GM23338 (cell line): ENCODE results near the gene PCBP3. TPM values are rescaled to one million over a fixed set of nuclear protein-coding genes. Genes with fewer than 3 reads are reported as not detected.

Experiments
- ATAC-seq: fragments of 200-7000 bp; cut with Tn5 transposase; 3 replicates; pipeline ENCODE4 v1.9.1; 2020
- DNase-seq: peaks from one replicate; pipeline ENCODE4 v3.0.0-alpha.2; 2015; ENCODE audit warnings: low spot score
- H2AFZ ChIP-seq: fragments of 200-600 bp; sonication (generic); 2 replicates; pipeline ENCODE4 v1.8.0; 2016; ENCODE audit warnings: antibody characterized with exemption, mild to moderate bottlenecking, moderate library complexity
- H3F3A ChIP-seq: fragments of 200-600 bp; sonication (generic); replicated peaks from 2 replicates; pipeline ENCODE4 v1.8.0; 2017; ENCODE audit warnings: antibody characterized with exemption, mixed run types, low read depth
- H3K27ac ChIP-seq: fragments of 200-600 bp; sonication (generic); 2 replicates; pipeline ENCODE4 v1.6.1; 2016; ENCODE audit warnings: low read depth
- H3K27me3 ChIP-seq: fragments of 200-600 bp; sonication (generic); 2 replicates; pipeline ENCODE4 v1.8.0; 2016; ENCODE audit warnings: mild to moderate bottlenecking, mixed run types, moderate library complexity; ENCODE audit not compliant: insufficient read depth
- H3K36me3 ChIP-seq: fragments of 200-600 bp; sonication (generic); 2 replicates; pipeline ENCODE4 v1.8.0; 2016; ENCODE audit warnings: mild to moderate bottlenecking; ENCODE audit not compliant: insufficient read depth
- H3K4me1 ChIP-seq: fragments of 200-600 bp; sonication (generic); 2 replicates; pipeline ENCODE4 v1.8.0; 2016; ENCODE audit warnings: mild to moderate bottlenecking, moderate library complexity; ENCODE audit not compliant: insufficient read depth
- H3K4me2 ChIP-seq: fragments of 200-600 bp; sonication (generic); 2 replicates; pipeline ENCODE4 v1.7.1; 2017; ENCODE audit warnings: mixed run types
- H3K4me3 ChIP-seq: fragments of 200-600 bp; sonication (generic); 2 replicates; pipeline ENCODE4 v1.6.1; 2016; ENCODE audit warnings: mixed run types
- H3K79me2 ChIP-seq: fragments of 200-600 bp; sonication (generic); replicated peaks from 2 replicates; pipeline ENCODE4 v1.8.0; 2017; ENCODE audit warnings: mild to moderate bottlenecking; ENCODE audit not compliant: insufficient read depth
- H3K9me2 ChIP-seq: fragments of 200-600 bp; sonication (generic); 2 replicates; pipeline ENCODE4 v1.8.0; 2017; ENCODE audit not compliant: insufficient read depth
- H4K20me1 ChIP-seq: fragments of 200-600 bp; sonication (generic); replicated peaks from 2 replicates; pipeline ENCODE4 v1.8.0; 2017; ENCODE audit warnings: mild to moderate bottlenecking; ENCODE audit not compliant: insufficient read depth
- H3K27ac Mint-ChIP-seq: 2 replicates; pipeline ENCODE4 v1.8.0; 2020; ENCODE audit warnings: inconsistent platforms, mild to moderate bottlenecking, moderate library complexity, mixed read lengths
- H3K27me3 Mint-ChIP-seq: 3 replicates; pipeline ENCODE4 v1.8.0; 2022; ENCODE audit warnings: low read depth, mild to moderate bottlenecking, moderate library complexity, mixed read lengths, inconsistent platforms; ENCODE audit not compliant: insufficient read depth, poor library complexity
- H3K36me3 Mint-ChIP-seq: 3 replicates; pipeline ENCODE4 v1.8.0; 2021; ENCODE audit warnings: low read depth, mild to moderate bottlenecking, inconsistent platforms, moderate library complexity, mixed read lengths
- H3K4me1 Mint-ChIP-seq: 3 replicates; pipeline ENCODE4 v1.8.0; 2020; ENCODE audit warnings: mild to moderate bottlenecking, inconsistent platforms, mixed read lengths
- H3K4me3 Mint-ChIP-seq: 3 replicates; pipeline ENCODE4 v1.8.0; 2021; ENCODE audit warnings: moderate library complexity, mild to moderate bottlenecking, inconsistent platforms, mixed read lengths
- H3K9me3 Mint-ChIP-seq: 3 replicates; pipeline ENCODE4 v1.8.0; 2020; ENCODE audit warnings: moderate library complexity, mild to moderate bottlenecking, inconsistent platforms, mixed read lengths
- CREB1 ChIP-seq: fragments of 250-450 bp; sonication (Bioruptor Pico); IDR thresholded peaks from 2 replicates; pipeline ENCODE4 v1.5.0; 2020; ENCODE audit warnings: low read depth, mild to moderate bottlenecking, moderate library complexity
- EZH2 ChIP-seq: fragments of 200-600 bp; sonication (generic); IDR thresholded peaks from one replicate; pipeline ENCODE4 v1.8.0; 2017; ENCODE audit warnings: antibody characterized with exemption, mild to moderate bottlenecking, low read depth; ENCODE audit not compliant: unreplicated experiment
- JUNB ChIP-seq: IDR thresholded peaks from one replicate; pipeline ENCODE4 v1.6.1; 2016; ENCODE audit warnings: antibody characterized with exemption; ENCODE audit not compliant: unreplicated experiment
- NANOG ChIP-seq: IDR thresholded peaks from 2 replicates; pipeline ENCODE4 v1.6.1; 2016; ENCODE audit warnings: antibody characterized with exemption, borderline replicate concordance
- POLR2AphosphoS5 ChIP-seq: IDR thresholded peaks from 2 replicates; pipeline ENCODE4 v1.6.1; 2016; ENCODE audit warnings: antibody characterized with exemption, low read depth
- STAT1 ChIP-seq: IDR thresholded peaks from one replicate; pipeline ENCODE4 v1.6.1; 2016; ENCODE audit warnings: antibody characterized with exemption; ENCODE audit not compliant: unreplicated experiment
- ZNF114 ChIP-seq: fragments of 250-450 bp; sonication (Bioruptor Pico); IDR thresholded peaks from 2 replicates; pipeline ENCODE4 v1.5.0; 2020; ENCODE audit warnings: mild to moderate bottlenecking, moderate library complexity
- ZNF331 ChIP-seq: fragments of 250-450 bp; sonication (Bioruptor Pico); IDR thresholded peaks from 2 replicates; pipeline ENCODE4 v1.5.0; 2020; ENCODE audit warnings: low read depth, mild to moderate bottlenecking, moderate library complexity
- polyA plus RNA-seq: library from polyadenylated mRNA; unstranded; fragments of >200 nt; fragmentation: Nextera tagmentation; extraction: Ambion mirVana; gene quantifications from 2 replicates; pipeline ENCODE4 v1.2.1, GENCODE V29; 2016
- total RNA-seq: library from RNA; depleted of rRNA; stranded (reverse); fragments of >200 nt; shearing (Covaris generic); gene quantifications from 2 replicates; pipeline ENCODE4 v1.2.3, GENCODE V29; 2014
- TF ChIP-seq, protein P1 (sequence below): IDR thresholded peaks from 2 replicates; pipeline ENCODE4 v1.6.1; 2016; ENCODE audit warnings: antibody characterized with exemption
- TF ChIP-seq, protein P2 (sequence below): fragments of 250-450 bp; sonication (Bioruptor Pico); IDR thresholded peaks from 2 replicates; pipeline ENCODE4 v1.5.0; 2020; ENCODE audit warnings: mild to moderate bottlenecking, moderate library complexity

The PCBP3 gene
- total and polyA plus RNA-seq, 2 experiments from 2014 or later = 7.1 to 9.1 TPM

DNA sequence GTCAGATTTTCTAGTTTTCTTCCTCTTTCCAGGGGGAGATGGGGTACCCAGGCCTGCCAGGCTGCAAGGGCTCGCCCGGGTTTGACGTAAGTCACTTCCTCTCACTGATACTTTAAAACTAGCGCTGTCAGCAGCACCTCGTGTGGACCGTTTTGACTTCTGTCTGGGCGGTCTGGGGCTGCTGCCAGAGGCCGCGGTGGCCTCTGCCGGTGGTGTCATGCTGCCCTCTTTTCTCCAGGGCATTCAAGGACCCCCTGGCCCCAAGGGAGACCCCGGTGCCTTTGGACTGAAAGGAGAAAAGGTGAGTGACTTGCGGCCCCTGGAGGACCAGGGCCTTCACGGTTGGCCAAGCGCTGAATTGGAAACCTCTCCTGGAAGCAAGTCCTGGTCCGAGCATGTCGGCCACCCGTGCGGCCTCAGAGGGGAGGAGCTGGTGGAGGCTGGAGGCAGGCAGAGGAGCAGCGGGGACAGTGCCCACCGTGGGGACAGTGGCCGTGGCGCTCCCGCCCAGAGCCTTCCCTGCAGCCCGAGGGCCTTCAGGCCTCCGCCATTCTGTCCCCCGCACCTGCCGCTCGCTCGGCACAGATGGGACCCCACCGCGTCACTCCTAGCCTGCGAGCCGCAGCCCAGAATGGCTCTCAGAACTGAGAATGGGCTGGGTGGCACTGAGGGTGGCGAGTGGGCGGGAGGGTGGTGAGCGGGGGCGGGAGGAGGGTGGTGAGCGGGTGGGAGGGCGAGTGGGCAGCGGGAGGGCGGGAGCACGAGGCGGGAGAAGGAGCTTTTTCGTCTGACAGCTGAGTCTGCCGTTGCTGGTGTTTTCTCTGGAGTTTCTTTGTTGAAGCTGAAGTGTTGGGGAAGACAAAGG, 347.4 kb downstream of the PCBP3 start:
- Histone ChIP-seq H2AFZ (no peak overlapping the region), H3K79me2 (no peaks in the 10 kb centered on the region), H3K4me1 (no peaks in the 10 kb centered on the region), H3K27ac (no peak overlapping the region), H4K20me1 (no peaks in the 10 kb centered on the region), H3K36me3 (no peaks in the 10 kb centered on the region), H3K9me2 (no peaks in the 10 kb centered on the region), H3K27me3 (no peaks in the 10 kb centered on the region), H3K4me3 (no peak overlapping the region), H3K4me2 (no peak overlapping the region), H3F3A (no peaks in the 10 kb centered on the region)
- ATAC-seq (no peak), DNase-seq (no peak)
- H3K36me3 Mint-ChIP-seq = peaks cover 7% of the 10 kb centered on the region; the same call in 1 of the 3 replicates
- H3K27ac Mint-ChIP-seq = no peak overlapping the region
- peaks cover 3% of the 10 kb centered on the region for H3K27me3 Mint-ChIP-seq
- no peak overlapping the region for H3K4me3 Mint-ChIP-seq
- no peaks in the 10 kb centered on the region for H3K9me3 Mint-ChIP-seq
- TF ChIP-seq POLR2AphosphoS5 (no peak), EZH2 (no peak), JUNB (no peak)
- TF ChIP-seq, protein P1, sequence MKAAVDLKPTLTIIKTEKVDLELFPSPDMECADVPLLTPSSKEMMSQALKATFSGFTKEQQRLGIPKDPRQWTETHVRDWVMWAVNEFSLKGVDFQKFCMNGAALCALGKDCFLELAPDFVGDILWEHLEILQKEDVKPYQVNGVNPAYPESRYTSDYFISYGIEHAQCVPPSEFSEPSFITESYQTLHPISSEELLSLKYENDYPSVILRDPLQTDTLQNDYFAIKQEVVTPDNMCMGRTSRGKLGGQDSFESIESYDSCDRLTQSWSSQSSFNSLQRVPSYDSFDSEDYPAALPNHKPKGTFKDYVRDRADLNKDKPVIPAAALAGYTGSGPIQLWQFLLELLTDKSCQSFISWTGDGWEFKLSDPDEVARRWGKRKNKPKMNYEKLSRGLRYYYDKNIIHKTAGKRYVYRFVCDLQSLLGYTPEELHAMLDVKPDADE = no peak
- no peaks in the 10 kb centered on the region for H3K4me1 Mint-ChIP-seq

DNA sequence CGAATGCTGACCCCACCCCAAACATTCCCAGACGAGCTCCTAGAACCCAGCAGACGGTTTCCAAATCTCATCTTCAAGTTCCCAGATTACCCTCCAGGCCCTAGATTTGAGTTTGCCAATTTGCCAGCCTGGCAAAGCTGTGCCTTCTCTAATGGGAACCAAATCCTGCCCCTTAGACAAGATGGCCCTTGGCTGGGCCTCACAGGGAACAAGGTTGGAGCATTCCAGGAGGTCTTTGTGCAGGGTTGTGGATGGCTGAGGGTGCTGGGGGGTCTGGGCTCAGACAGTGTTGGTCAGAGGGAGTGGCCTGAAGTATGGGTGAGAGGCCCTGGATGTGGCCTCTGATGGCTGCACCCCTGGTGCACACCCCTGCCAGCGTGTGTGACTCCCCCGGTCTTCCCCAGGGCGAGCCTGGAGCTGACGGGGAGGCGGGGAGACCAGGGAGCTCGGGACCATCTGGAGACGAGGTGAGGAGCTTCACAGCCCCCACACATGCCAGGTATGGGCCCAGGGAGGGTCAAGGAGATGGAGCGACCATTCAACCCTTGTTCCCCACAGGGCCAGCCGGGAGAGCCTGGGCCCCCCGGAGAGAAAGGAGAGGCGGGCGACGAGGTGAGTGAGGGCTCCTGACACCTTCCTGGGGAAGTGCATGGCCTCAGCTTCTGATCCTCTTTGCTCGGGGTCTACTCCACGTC, 348.2 kb downstream of the PCBP3 start:
- peaks cover 7% of the 10 kb centered on the region; the same call in 1 of the 3 replicates for H3K36me3 Mint-ChIP-seq
- no peaks in the 10 kb centered on the region for H3K9me3 Mint-ChIP-seq
- Histone ChIP-seq H3K27ac (no peak overlapping the region), H3K27me3 (no peaks in the 10 kb centered on the region), H3K4me2 (no peak overlapping the region), H3K4me3 (no peak overlapping the region), H3K9me2 (no peaks in the 10 kb centered on the region), H2AFZ (no peak overlapping the region), H3K36me3 (no peaks in the 10 kb centered on the region), H3K4me1 (no peaks in the 10 kb centered on the region), H3K79me2 (no peaks in the 10 kb centered on the region), H3F3A (no peaks in the 10 kb centered on the region), H4K20me1 (no peaks in the 10 kb centered on the region)
- H3K27ac Mint-ChIP-seq = no peak overlapping the region
- no peaks in the 10 kb centered on the region for H3K4me1 Mint-ChIP-seq
- peaks cover 6% of the 10 kb centered on the region for H3K27me3 Mint-ChIP-seq
- ATAC-seq (no peak), DNase-seq (no peak)
- no peak overlapping the region for H3K4me3 Mint-ChIP-seq
- TF ChIP-seq, protein P1 = no peak
- TF ChIP-seq ZNF331 (CRISPR knock-in tag) (no peak), ZNF114 (CRISPR knock-in tag) (no peak), JUNB (no peak), NANOG (no peak), CREB1 (CRISPR knock-in tag) (no peak), STAT1 (no peak)
- TF ChIP-seq, protein P2, sequence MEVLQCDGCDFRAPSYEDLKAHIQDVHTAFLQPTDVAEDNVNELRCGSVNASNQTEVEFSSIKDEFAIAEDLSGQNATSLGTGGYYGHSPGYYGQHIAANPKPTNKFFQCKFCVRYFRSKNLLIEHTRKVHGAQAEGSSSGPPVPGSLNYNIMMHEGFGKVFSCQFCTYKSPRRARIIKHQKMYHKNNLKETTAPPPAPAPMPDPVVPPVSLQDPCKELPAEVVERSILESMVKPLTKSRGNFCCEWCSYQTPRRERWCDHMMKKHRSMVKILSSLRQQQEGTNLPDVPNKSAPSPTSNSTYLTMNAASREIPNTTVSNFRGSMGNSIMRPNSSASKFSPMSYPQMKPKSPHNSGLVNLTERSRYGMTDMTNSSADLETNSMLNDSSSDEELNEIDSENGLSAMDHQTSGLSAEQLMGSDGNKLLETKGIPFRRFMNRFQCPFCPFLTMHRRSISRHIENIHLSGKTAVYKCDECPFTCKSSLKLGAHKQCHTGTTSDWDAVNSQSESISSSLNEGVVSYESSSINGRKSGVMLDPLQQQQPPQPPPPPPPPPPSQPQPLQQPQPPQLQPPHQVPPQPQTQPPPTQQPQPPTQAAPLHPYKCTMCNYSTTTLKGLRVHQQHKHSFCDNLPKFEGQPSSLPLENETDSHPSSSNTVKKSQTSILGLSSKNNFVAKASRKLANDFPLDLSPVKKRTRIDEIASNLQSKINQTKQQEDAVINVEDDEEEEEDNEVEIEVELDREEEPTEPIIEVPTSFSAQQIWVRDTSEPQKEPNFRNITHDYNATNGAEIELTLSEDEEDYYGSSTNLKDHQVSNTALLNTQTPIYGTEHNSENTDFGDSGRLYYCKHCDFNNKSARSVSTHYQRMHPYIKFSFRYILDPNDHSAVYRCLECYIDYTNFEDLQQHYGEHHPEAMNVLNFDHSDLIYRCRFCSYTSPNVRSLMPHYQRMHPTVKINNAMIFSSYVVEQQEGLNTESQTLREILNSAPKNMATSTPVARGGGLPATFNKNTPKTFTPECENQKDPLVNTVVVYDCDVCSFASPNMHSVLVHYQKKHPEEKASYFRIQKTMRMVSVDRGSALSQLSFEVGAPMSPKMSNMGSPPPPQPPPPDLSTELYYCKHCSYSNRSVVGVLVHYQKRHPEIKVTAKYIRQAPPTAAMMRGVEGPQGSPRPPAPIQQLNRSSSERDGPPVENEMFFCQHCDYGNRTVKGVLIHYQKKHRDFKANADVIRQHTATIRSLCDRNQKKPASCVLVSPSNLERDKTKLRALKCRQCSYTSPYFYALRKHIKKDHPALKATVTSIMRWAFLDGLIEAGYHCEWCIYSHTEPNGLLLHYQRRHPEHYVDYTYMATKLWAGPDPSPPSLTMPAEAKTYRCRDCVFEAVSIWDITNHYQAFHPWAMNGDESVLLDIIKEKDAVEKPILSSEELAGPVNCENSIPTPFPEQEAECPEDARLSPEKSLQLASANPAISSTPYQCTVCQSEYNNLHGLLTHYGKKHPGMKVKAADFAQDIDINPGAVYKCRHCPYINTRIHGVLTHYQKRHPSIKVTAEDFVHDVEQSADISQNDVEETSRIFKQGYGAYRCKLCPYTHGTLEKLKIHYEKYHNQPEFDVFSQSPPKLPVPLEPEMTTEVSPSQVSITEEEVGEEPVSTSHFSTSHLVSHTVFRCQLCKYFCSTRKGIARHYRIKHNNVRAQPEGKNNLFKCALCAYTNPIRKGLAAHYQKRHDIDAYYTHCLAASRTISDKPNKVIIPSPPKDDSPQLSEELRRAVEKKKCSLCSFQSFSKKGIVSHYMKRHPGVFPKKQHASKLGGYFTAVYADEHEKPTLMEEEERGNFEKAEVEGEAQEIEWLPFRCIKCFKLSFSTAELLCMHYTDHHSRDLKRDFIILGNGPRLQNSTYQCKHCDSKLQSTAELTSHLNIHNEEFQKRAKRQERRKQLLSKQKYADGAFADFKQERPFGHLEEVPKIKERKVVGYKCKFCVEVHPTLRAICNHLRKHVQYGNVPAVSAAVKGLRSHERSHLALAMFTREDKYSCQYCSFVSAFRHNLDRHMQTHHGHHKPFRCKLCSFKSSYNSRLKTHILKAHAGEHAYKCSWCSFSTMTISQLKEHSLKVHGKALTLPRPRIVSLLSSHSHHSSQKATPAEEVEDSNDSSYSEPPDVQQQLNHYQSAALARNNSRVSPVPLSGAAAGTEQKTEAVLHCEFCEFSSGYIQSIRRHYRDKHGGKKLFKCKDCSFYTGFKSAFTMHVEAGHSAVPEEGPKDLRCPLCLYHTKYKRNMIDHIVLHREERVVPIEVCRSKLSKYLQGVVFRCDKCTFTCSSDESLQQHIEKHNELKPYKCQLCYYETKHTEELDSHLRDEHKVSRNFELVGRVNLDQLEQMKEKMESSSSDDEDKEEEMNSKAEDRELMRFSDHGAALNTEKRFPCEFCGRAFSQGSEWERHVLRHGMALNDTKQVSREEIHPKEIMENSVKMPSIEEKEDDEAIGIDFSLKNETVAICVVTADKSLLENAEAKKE (CRISPR knock-in tag) = no peak
